Ovary (tissue), 9 donors: ENCODE results near the gene COL15A1. TPM values are rescaled to one million over a fixed set of nuclear protein-coding genes. Genes with fewer than 3 reads are reported as not detected.

Experiments
- DNase-seq, 5 donors: peaks; one replicate each; pipeline ENCODE4 v3.0.0-alpha.2; 2019 to 2020
- H3K27ac ChIP-seq, 2 donors: fragments of 200-600 bp; one replicate each; pipeline versions ENCODE4 v1.5.1 to v1.8.0; 2019 to 2022
- H3K27me3 ChIP-seq: fragments of 200-600 bp; one replicate; pipeline ENCODE4 v1.8.0; 2022
- H3K36me3 ChIP-seq: fragments of 200-600 bp; sonication (generic); one replicate; pipeline ENCODE4 v1.5.1; 2019
- H3K4me1 ChIP-seq: one replicate; pipeline ENCODE4 v1.8.1; 2013; ENCODE audit warnings: mild to moderate bottlenecking, moderate library complexity; ENCODE audit not compliant: insufficient read depth
- H3K4me3 ChIP-seq: fragments of 200-600 bp; sonication (generic); one replicate; pipeline ENCODE4 v1.5.1; 2017
- H3K9me3 ChIP-seq, 2 donors: fragments of 200-600 bp in 1 of 2; sonication (generic) in 1 of 2; one replicate each; pipeline versions ENCODE4 v1.5.1 to v1.8.1; 2013 to 2019; ENCODE audit warnings: mild to moderate bottlenecking in 1 of 2, moderate library complexity in 1 of 2
- EP300 ChIP-seq: sonication (generic); formaldehyde crosslinking; IDR thresholded peaks from one replicate; pipeline ENCODE4 v1.6.1; 2017; ENCODE audit warnings: antibody characterized with exemption
- POLR2A ChIP-seq: fragments of 450-650 bp; IDR thresholded peaks from one replicate; pipeline ENCODE4 v1.6.1; 2017; ENCODE audit warnings: antibody characterized with exemption, mild to moderate bottlenecking, moderate library complexity
- WGBS, 3 donors: extraction: QIAGEN DNeasy Blood & Tissue Kit in 1 of 3; methylation state at CpG; one replicate each; pipeline versions ENCODE4 v1.1.5 to v1.1.7; 2013 to 2017; 5-methylcytosine and 5-hydroxymethylcytosine counted together
- intact Hi-C, 4 donors: fragments of 100-400 bp; cut with DNase I; formaldehyde crosslinking; loops; one replicate each; pipeline versions ENCODE4 v1.11.0 to v1.15.1; 2022 to 2023
- polyA plus RNA-seq, 2 donors: library from polyadenylated mRNA; stranded (reverse); fragments of 200-250 nt in 1 of 2; fragments of 350-450 nt in 1 of 2; fragmentation: Illumina TruSeq in 1 of 2; extraction: RNeasy Lipid Tissue Mini Kit (QIAGEN cat#74804) in 1 of 2; gene quantifications; one replicate each; pipeline ENCODE4 v1.2.3, GENCODE V29; 2013 to 2014
- total RNA-seq, 7 donors: library from RNA; depleted of rRNA in 2 of 7; stranded (reverse); fragments of >200 nt in 2 of 7; fragmentation: NEBNext Ultra II Directional in 3 of 7; extraction: Animal tissue kit (Norgen Biotek cat#: 25700) in 3 of 7; gene quantifications; one replicate each; pipeline versions ENCODE4 v1.1.0 to v1.2.4, GENCODE V29; 2016 to 2023
- TF ChIP-seq, protein P1 (sequence below), 3 donors: fragments of 450-650 bp in 2 of 3; fragments of 200-600 bp in 1 of 3; IDR thresholded peaks; one replicate each; pipeline versions ENCODE4 v1.5.1 to v1.8.0; 2016 to 2022; ENCODE audit warnings: antibody characterized with exemption in 3 of 3, mild to moderate bottlenecking in 1 of 3
- donor health status: DM: no; HTN: no; CAD: no; lungs with moderate emphysema.
- donor health status: DM: no; HTN: no; CAD: no.
- donor health status: Bipolar disorder and iron deficiency.
- donor health status: DM: yes; HTN: yes; CAD: no.
- donor health status: DM: no; HTN: no; CAD: no.
- donor health status: DM: yes; HTN: yes; CAD: no.

The COL15A1 gene
- total and polyA plus RNA-seq, 9 donors = 12.8 to 195 (median 48.6) TPM

DNA sequence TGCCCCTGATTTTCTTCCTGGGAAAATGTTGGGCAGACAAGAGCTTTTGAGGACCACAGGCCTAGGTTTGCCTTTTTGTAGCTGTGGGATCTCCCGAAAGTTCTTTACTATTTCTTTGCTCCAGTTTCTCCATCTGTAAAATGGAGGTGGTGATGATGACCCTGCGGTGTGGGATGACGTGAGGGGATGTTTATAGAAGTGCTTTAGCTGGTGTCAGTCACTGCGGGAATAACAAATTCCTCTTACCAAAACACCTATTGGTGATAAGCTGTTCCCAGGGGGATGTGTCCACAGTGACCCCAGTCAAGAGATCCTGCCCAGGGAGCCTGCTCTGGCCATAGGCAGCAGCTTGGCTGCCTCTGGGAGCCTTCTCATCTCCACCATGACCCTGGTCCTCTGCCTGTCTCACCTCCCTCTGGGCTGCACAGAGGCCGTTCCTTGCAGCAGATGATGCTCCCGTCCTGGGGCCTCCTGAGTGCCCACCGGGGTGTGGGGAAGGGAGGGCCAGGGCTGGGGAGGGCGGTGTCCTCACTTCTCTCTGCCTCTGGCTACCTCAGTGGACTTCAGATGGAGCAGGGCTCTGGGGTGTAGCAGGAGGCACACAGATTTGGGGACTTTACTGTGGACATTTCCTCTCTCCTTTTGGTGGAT, 77.2 kb downstream of the COL15A1 start:
- Histone ChIP-seq H3K4me3 (no peak overlapping the region), H3K27me3 (no peaks in the 10 kb centered on the region), H3K4me1 (peaks cover 5% of the 10 kb centered on the region), H3K27ac (no peak overlapping the region), H3K36me3 (no peaks in the 10 kb centered on the region), H3K9me3 (no peaks in the 10 kb centered on the region)
- WGBS, 3 donors = 91 to 93% (median 91%) methylated on average over 8 of the region's 8 CpGs
- DNase-seq = no peak
- TF ChIP-seq POLR2A (no peak), EP300 (no peak)
- TF ChIP-seq, protein P1, sequence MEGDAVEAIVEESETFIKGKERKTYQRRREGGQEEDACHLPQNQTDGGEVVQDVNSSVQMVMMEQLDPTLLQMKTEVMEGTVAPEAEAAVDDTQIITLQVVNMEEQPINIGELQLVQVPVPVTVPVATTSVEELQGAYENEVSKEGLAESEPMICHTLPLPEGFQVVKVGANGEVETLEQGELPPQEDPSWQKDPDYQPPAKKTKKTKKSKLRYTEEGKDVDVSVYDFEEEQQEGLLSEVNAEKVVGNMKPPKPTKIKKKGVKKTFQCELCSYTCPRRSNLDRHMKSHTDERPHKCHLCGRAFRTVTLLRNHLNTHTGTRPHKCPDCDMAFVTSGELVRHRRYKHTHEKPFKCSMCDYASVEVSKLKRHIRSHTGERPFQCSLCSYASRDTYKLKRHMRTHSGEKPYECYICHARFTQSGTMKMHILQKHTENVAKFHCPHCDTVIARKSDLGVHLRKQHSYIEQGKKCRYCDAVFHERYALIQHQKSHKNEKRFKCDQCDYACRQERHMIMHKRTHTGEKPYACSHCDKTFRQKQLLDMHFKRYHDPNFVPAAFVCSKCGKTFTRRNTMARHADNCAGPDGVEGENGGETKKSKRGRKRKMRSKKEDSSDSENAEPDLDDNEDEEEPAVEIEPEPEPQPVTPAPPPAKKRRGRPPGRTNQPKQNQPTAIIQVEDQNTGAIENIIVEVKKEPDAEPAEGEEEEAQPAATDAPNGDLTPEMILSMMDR (IDR thresholded peaks at IDR 0.05) = no peak
- intact Hi-C loops = no loop called here

DNA sequence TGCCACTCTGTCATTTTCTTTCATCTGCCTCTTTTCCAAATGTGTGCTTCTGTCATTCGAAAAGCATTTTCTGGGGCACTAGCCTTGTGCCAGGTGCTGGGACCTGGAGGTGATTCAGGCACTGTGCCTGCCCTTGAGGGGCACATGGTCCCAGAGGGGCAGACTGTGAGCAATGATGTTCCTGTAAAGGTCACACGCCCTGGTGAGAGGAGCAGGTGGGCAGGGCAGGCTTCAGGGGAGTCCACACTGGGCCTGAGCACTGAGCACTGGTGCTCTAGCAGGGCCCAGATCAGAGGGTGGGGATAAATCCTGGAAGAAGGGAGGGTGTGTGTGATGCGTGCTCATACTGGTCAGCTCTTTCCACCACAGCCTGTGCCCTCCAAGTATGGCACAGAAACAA, 77.8 kb downstream of the COL15A1 start:
- Histone ChIP-seq H3K36me3 (no peaks in the 10 kb centered on the region), H3K4me1 (peaks cover 5% of the 10 kb centered on the region), H3K27me3 (no peaks in the 10 kb centered on the region), H3K9me3 (no peaks in the 10 kb centered on the region), H3K27ac (no peak overlapping the region), H3K4me3 (no peak overlapping the region)
- 92 to 98% (median 93%) methylated on average over 3 of the region's 3 CpGs for WGBS, 3 donors
- intact Hi-C loops = no loop called here
- no peak for DNase-seq
- TF ChIP-seq POLR2A = no peak
- TF ChIP-seq, protein P1 (IDR thresholded peaks at IDR 0.05) = no peak
- TF ChIP-seq EP300 = no peak

DNA sequence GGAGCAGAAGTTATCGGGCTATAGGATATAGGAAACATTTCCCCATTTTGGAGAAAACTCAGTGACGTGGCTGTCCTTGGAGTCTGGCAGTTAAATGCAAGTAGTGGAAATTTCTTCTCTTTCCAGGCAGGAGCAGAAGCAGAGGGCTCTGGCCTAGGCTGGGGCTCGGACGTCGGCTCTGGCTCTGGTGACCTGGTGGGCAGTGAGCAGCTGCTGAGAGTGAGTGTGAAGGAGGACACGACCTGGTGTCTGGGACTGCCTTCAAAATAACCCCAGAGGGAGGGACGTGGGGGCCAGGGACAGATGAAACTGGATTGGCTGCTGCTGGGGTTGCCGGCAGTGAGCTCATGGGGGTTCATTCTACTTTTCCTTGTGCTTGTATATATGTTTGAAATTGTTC, 79.5 kb downstream of the COL15A1 start:
- intact Hi-C loops = no loop called here
- Histone ChIP-seq H3K9me3 (no peaks in the 10 kb centered on the region), H3K4me3 (no peak overlapping the region), H3K4me1 (peaks cover 5% of the 10 kb centered on the region), H3K27ac (no peak overlapping the region), H3K36me3 (no peaks in the 10 kb centered on the region), H3K27me3 (no peaks in the 10 kb centered on the region)
- DNase-seq = no peak
- no peak for TF ChIP-seq POLR2A
- TF ChIP-seq EP300 = no peak
- TF ChIP-seq, protein P1 (IDR thresholded peaks at IDR 0.05) = no peak
- WGBS, 3 donors = 58 to 63% (median 59%) methylated on average over 8 of the region's 8 CpGs

DNA sequence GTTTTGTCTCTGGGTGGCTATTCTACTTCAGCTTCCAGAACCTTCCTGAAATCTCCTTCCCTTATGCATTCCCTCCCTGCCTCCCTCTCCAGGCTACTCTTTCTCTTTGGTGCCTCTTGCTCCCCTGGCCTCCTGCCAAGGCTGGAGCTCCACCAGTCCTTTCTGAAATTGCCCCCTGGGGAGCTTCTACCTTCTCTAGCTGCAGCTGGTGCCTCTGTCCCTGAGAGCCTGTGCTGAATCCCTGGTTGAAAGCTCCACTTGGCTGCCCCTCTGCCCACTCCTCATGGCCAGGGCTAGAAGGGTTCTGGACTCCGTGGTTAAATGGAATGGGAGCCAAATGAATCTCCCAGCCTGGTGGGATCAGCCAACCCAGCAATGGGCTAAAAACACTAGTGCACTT, 80.1 kb downstream of the COL15A1 start:
- no peak overlapping the region for H3K27ac ChIP-seq
- DNase-seq = peak; percentile 36 to 82 (median 40)
- H3K9me3 ChIP-seq = no peaks in the 10 kb centered on the region
- peaks cover 5% of the 10 kb centered on the region for H3K4me1 ChIP-seq
- H3K36me3 ChIP-seq = no peaks in the 10 kb centered on the region
- 20 to 37% (median 24%) methylated on average over 1 of the region's 1 CpG for WGBS, 3 donors
- TF ChIP-seq POLR2A (no peak), EP300 (no peak)
- TF ChIP-seq, protein P1 (IDR thresholded peaks at IDR 0.05) = no peak
- intact Hi-C loops = no loop called here
- H3K4me3 ChIP-seq = no peak overlapping the region
- no peaks in the 10 kb centered on the region for H3K27me3 ChIP-seq
